ENCODE data around the gene HMCN2.

HMCN2 gene

GRCh38 chr9:130409246-130409645 lies 143.7 kb downstream of the HMCN2 start:
- DNase-seq: no peak
- intact Hi-C loops (cut with DNase I): no loop called here

GRCh38 chr9:130410443-130410842 lies 144.9 kb downstream of the HMCN2 start:
- DNase-seq: no peak
- intact Hi-C loops (cut with DNase I): no loop called here

- intact Hi-C loops (cut with DNase I): no loop called here
- DNase-seq: no peak
Measured at GRCh38 chr9:130411566-130411915, 146.0 kb downstream of the HMCN2 start.

DNA sequence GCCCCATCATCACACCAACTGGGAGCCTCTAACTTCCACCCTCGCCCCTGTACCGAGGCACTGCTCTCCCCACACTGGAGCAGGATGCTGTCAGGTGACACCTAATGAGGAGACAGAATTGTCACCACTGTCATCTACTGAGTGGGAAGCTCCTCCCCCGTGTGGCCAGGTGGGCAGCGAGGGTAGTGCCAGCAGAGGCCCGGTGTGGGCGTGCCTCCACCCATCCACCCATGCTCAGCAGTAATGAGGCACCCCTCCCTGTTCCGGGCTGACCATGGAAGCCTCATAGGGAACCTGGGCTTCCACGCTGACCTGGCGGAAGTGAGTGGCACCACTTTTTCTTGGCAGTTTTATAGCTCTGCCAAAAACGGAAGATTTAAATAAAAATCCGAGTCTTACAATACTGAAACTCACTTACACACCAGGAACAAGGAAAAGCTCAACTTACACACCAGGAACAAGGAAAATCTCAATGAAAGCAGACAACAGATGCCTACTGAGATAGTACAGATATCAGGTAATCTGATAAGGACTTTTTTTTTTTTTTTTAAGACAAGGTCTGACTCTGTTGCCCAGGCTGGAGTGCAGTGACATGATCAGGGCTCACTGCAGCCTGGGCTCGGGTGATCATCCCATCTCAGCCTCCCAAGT lies 148.6 kb downstream of the HMCN2 start:
- intact Hi-C loops (cut with DNase I): no loop called here
- no peak for DNase-seq

DNA sequence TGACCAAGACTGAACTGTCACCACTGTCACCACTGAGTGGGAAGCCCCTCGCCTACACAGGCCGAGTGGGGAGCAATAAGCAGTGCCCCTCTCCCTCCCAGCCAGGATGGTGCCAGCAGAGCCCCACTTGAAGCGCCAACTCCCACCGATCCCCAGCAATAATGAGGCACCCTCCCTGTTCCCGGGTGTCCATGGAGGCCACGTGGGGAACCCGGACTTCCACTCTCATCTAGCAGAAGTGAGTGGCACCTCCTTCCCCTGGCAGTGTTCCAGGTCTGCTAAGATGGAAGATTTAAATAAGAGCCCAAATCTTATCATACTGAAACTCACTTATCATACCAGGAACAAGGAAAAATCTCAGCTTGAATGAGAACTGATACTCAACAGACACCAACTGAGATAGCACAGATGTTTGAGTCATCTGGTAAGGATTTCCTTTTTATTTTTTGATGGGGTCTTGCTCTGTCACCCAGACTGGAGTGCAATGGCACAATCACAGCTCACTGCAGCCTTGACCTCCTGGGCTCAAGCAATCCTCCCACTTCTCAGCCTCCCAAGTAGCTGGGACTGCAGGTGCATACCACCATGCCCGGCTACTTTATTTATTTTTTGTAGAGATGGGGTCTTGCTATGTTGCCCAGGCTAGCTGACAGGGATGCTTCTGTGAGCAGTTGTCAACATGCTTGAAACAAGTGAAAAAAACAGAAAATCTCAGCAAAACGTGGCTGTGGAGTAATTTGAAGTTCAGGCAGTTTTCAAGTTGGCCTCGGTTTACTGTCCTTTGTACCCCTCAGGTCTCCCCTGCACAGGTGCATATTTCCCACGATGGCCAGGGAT lies 149.6 kb downstream of the HMCN2 start:
- intact Hi-C loops (cut with DNase I): no loop called here
- no peak for DNase-seq

GRCh38 chr9:130417602-130418001 lies 152.0 kb downstream of the HMCN2 start:
- intact Hi-C loops (cut with DNase I): no loop called here
- no peak for DNase-seq

DNA sequence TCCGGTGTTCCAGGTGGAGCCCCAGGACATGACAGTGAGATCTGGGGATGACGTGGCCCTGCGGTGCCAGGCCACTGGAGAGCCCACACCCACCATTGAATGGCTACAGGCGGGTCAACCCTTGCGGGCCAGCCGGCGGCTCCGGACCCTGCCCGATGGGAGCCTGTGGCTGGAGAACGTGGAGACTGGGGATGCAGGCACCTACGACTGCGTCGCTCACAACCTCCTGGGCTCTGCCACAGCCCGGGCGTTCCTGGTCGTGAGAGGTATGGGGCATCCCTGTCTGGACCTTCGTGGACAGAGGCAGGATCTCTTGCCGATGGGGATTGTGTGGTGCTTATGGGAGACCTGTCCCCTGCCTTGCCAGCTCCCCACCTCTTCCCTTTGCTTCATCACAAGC lies 153.2 kb downstream of the HMCN2 start:
- DNase-seq: no peak
- intact Hi-C loops (cut with DNase I): no loop called here

- no peak for DNase-seq
- intact Hi-C loops (cut with DNase I): no loop called here
Measured at GRCh38 chr9:130419521-130420035, 154.0 kb downstream of the HMCN2 start.

- intact Hi-C loops (cut with DNase I): no loop called here
- no peak for DNase-seq
Measured at GRCh38 chr9:130421154-130421801, 155.7 kb downstream of the HMCN2 start.

DNA sequence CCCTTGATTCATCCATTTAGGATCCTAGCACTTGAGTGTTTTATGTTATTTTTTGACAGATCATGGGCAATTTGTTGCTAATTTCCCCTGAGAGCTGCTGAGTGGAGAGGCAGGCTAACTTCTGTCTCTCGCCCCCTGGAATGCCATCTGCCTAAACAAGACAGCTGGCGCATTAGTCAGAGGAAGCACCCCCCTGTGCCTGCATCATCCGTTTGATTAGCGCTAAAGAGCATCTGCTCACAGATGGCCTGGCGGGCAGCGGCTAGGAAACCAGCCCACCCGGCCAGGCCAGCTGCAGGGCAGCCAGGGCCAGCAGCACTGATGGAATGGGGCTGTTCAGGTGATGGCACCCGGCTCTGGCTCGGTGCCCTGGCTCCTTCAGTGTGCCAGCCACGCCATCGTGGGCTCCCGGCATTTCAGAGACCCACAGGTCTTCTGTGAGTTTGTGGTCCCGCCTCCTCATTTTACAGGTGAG lies 156.3 kb downstream of the HMCN2 start:
- intact Hi-C loops (cut with DNase I): no loop called here
- peak in 7 of 42 donors; percentile 16 to 58 (median 21) for DNase-seq

- DNase-seq: no peak
- intact Hi-C loops (cut with DNase I): no loop called here
Measured at GRCh38 chr9:130422546-130422945, 157.0 kb downstream of the HMCN2 start.

DNA sequence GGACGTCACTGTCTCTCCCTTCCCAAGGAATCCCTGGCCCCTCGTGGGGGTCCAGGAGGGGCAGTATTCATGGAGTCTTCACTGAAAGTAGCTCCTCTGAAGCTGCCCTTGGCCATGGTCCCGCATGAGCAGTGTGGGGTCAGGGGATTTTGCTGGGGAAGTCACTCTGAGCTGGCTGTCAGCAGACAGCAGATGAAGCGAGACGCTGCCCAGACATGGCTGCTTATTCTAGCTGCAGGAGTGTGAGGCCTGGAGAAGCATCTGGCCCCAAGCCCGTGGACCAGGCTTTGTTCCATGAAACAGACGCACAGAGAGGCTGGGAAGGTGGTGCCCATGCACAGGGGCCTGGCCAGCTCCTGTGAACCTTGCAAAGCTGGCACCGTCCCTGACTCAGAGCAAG lies 157.7 kb downstream of the HMCN2 start:
- peak in 2 of 42 donors; percentile 16 to 42 for DNase-seq
- intact Hi-C loops (cut with DNase I): no loop called here

GRCh38 chr9:130424595-130425454 lies 159.3 kb downstream of the HMCN2 start:
- intact Hi-C loops (cut with DNase I): no loop called here
- DNase-seq: no peak

GRCh38 chr9:130425741-130426466 lies 160.3 kb downstream of the HMCN2 start:
- DNase-seq: no peak
- intact Hi-C loops (cut with DNase I): no loop called here

DNA sequence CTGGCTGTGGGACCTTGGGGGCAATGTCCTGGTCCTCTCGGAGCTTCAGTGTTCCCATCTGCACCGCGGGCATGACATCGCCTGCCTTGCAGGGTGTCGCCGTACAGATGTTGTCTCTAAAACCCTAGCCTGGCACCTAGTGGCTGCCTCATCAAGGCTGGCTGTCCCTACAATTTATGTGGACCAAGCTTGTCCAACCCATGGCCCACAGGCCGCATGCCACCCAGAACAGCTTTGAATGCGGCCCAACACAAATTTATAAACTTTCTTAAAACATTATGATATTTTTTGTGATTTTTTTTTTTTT lies 160.9 kb downstream of the HMCN2 start:
- intact Hi-C loops (cut with DNase I): no loop called here
- DNase-seq: no peak

DNA sequence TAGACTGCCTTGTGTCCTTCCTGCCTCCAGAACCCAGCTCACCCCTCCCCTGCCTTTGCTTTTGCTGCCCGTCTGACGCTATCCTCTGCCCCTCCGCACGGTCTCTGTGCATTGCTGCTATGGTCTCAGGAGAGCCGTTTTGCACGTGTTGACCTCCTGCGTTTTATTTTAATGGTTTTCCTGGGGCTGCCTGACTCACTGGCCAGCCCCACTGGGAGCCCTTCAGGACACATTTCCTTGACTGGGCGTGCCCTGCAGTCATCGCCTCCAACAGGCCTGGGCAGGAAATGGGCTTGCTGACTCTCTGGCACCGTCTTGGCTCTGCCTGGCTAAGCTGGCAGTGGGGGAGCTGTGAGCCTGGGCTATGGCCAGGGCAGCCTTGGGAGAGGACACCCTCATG lies 161.3 kb downstream of the HMCN2 start:
- no peak for DNase-seq
- intact Hi-C loops (cut with DNase I): no loop called here

DNA sequence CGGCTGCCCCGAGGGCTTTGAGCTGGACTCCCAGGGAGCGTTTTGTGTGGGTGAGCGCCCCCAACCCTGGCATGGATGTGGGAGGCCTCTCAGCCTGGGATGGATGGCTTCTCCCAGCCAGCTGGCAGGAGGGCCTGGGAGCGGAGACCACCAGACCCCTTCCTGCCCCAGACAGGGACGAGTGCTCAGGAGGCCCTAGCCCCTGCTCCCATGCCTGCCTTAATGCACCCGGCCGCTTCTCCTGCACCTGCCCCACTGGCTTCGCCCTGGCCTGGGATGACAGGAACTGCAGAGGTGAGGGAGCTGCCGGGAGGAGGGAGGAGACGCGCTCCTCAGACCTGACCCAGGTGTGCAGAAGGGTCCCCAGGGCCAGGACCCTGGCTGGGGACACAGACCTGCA lies 161.8 kb downstream of the HMCN2 start:
- intact Hi-C loops (cut with DNase I): no loop called here
- no peak for DNase-seq

GRCh38 chr9:130428086-130428665 lies 162.6 kb downstream of the HMCN2 start:
- intact Hi-C loops (cut with DNase I): no loop called here
- no peak for DNase-seq

Data from head of caudate nucleus (tissue), 42 donors.